ENCODE results near the gene RSPO4.
"Not testable (repeated sequence)": the region's sequence is repeated elsewhere in the genome, so short reads cannot be mapped to it uniquely, and the experiment has no call there.

GRCh38 chr20:984994-985393 is 17.1 kb downstream of the RSPO4 start:
- not testable (repeated sequence) for TF ChIP-seq CTCF (IDR thresholded peaks at IDR 0.05); ZFX (IDR thresholded peaks at IDR 0.05; ENCODE audit: borderline replicate concordance)

Data from 22Rv1 (cell line).